DND-41 (cell line): ENCODE results near the gene ANKRD12.

Source experiments
- ATAC-seq: fragments of 200-7000 bp; cut with Tn5 transposase; 3 replicates; pipeline ENCODE4 v1.9.1; 2021; ENCODE audit warnings: low read depth; ENCODE audit not compliant: insufficient read depth
- DNase-seq: peaks from one replicate; pipeline ENCODE4 v3.0.0-alpha.2; 2020
- H2AFZ ChIP-seq: 2 replicates; pipeline ENCODE4 v1.6.0; 2012; ENCODE audit warnings: low read depth, low read length
- H3K27ac ChIP-seq: 2 replicates; pipeline ENCODE4 v1.5.1; 2012; ENCODE audit warnings: low read length, inconsistent platforms
- H3K27me3 ChIP-seq: fragments of 200-600 bp; sonication (generic); 2 replicates; pipeline ENCODE4 v1.6.0; 2012; ENCODE audit warnings: low read length, mild to moderate bottlenecking, inconsistent platforms; ENCODE audit not compliant: insufficient read depth, poor library complexity
- H3K36me3 ChIP-seq: 2 replicates; pipeline ENCODE4 v1.5.1; 2012; ENCODE audit warnings: low read length, inconsistent platforms; ENCODE audit not compliant: insufficient read depth
- H3K4me1 ChIP-seq: 2 replicates; pipeline ENCODE4 v1.5.1; 2012; ENCODE audit warnings: mild to moderate bottlenecking, low read length; ENCODE audit not compliant: insufficient read depth
- H3K4me2 ChIP-seq: 2 replicates; pipeline ENCODE4 v1.6.0; 2012; ENCODE audit warnings: mild to moderate bottlenecking, moderate library complexity, low read length, inconsistent platforms; ENCODE audit not compliant: insufficient read depth
- H3K4me3 ChIP-seq, 2 experiments: fragments of 200-600 bp in 1 of 2; shearing (Covaris generic) in 1 of 2; 2 replicates each; pipeline ENCODE4 v1.5.1; 2012 to 2016; ENCODE audit warnings: inconsistent platforms in 2 of 2, low read length in 2 of 2, mild to moderate bottlenecking in 2 of 2, low read depth in 1 of 2, moderate library complexity in 1 of 2
- H3K79me2 ChIP-seq: 2 replicates; pipeline ENCODE4 v1.6.0; 2012; ENCODE audit warnings: low read length, inconsistent platforms; ENCODE audit not compliant: insufficient read depth
- H3K9ac ChIP-seq: 2 replicates; pipeline ENCODE4 v1.6.0; 2012; ENCODE audit warnings: low read depth, mild to moderate bottlenecking, inconsistent platforms, low read length, moderate library complexity
- H3K9me3 ChIP-seq: 2 replicates; pipeline ENCODE4 v1.5.1; 2012; ENCODE audit warnings: low read length, moderate library complexity, mild to moderate bottlenecking, inconsistent platforms; ENCODE audit not compliant: insufficient read depth, severe bottlenecking
- H4K20me1 ChIP-seq: 2 replicates; pipeline ENCODE4 v1.6.0; 2012; ENCODE audit warnings: low read length; ENCODE audit not compliant: insufficient read depth
- CTCF ChIP-seq: IDR thresholded peaks from 2 replicates; pipeline ENCODE4 v1.5.1; 2012; ENCODE audit warnings: borderline replicate concordance, low read length, moderate library complexity, mild to moderate bottlenecking; ENCODE audit not compliant: poor library complexity, severe bottlenecking; ENCODE audit errors: extremely low read depth
- EZH2 ChIP-seq: IDR thresholded peaks from 3 replicates; pipeline ENCODE4 v1.6.1; 2012; ENCODE audit warnings: borderline replicate concordance, low read depth, mild to moderate bottlenecking, moderate library complexity, low read length, inconsistent platforms; ENCODE audit not compliant: severe bottlenecking

Gene ANKRD12

GRCh38 chr18:9104244-9104901 is 32.2 kb upstream of the ANKRD12 start:
- H3K79me2 ChIP-seq: peaks cover 78% of the 10 kb centered on the region
- H3K9ac ChIP-seq: peak overlapping the region; percentile 92
- H3K27me3 ChIP-seq: no peaks in the 10 kb centered on the region
- H3K9me3 ChIP-seq: no peaks in the 10 kb centered on the region
- no peak for TF ChIP-seq EZH2
- no peak for TF ChIP-seq CTCF
- H2AFZ ChIP-seq: no peak overlapping the region
- H3K36me3 ChIP-seq: peaks cover 34% of the 10 kb centered on the region
- peaks cover 57% of the 10 kb centered on the region for H4K20me1 ChIP-seq
- no peak for DNase-seq
- peaks cover 57% of the 10 kb centered on the region for H3K4me1 ChIP-seq
- H3K27ac ChIP-seq: peak overlapping the region; percentile 93
- no peak for ATAC-seq
- peak overlapping the region; percentile 89 to 92; a peak in 3 of 4 replicates for H3K4me3 ChIP-seq
- H3K4me2 ChIP-seq: peak overlapping the region; percentile 75

- H3K27ac ChIP-seq: no peak overlapping the region
- H3K4me3 ChIP-seq: peak overlapping the region in 1 of 2 experiments; percentile 92; a peak in 2 of 4 replicates
- DNase-seq (no peak), ATAC-seq (no peak)
- H3K9ac ChIP-seq: peak overlapping the region; percentile 92; the same call in 1 of the 2 replicates
- peaks cover 40% of the 10 kb centered on the region for H3K36me3 ChIP-seq
- H3K9me3 ChIP-seq: no peaks in the 10 kb centered on the region
- peaks cover 57% of the 10 kb centered on the region for H3K4me1 ChIP-seq
- peak overlapping the region; percentile 75 for H3K4me2 ChIP-seq
- H2AFZ ChIP-seq: no peak overlapping the region
- H3K79me2 ChIP-seq: peaks cover 89% of the 10 kb centered on the region
- TF ChIP-seq EZH2 (no peak), CTCF (no peak)
- H3K27me3 ChIP-seq: no peaks in the 10 kb centered on the region
- peaks cover 68% of the 10 kb centered on the region for H4K20me1 ChIP-seq
Measured at GRCh38 chr18:9105420-9105819, 31.2 kb upstream of the ANKRD12 start.

- peak overlapping the region in 1 of 2 experiments; percentile 24; a peak in 1 of 4 replicates for H3K4me3 ChIP-seq
- H3K27ac ChIP-seq: no peak overlapping the region
- H3K36me3 ChIP-seq: peaks cover 47% of the 10 kb centered on the region
Measured at GRCh38 chr18:9106094-9106493, 30.5 kb upstream of the ANKRD12 start.

More at GRCh38 chr18:9106094-9106493, 30.5 kb upstream of the ANKRD12 start:
- Histone ChIP-seq H3K9me3 (no peaks in the 10 kb centered on the region), H3K27me3 (no peaks in the 10 kb centered on the region), H4K20me1 (peaks cover 75% of the 10 kb centered on the region), H3K4me1 (peaks cover 57% of the 10 kb centered on the region), H2AFZ (no peak overlapping the region), H3K4me2 (peak overlapping the region; percentile 75), H3K79me2 (peaks cover 95% of the 10 kb centered on the region), H3K9ac (peak overlapping the region; percentile 3; the same call in 1 of the 2 replicates)
- DNase-seq (no peak), ATAC-seq (no peak)
- TF ChIP-seq CTCF (no peak), EZH2 (no peak)
